ENCODE data around the gene IGFALS.

DNA sequence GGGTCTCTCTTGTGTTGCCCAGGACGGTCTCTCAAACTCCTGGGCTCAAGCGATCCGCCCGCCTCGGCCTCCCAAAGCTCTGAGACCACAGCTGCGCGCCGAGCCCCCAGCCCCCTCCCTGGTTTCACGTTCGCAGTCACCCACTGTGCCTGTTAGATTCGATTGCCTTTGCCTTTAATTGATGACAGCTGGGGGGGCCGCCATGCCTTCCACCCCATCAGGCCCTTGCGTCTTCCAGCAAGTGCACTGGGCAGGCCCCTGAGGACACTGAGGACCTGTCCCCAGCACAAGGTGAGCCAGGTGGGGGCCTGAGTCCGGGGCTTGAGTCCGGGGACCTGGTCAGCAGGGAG, 3.3 kb downstream of the IGFALS start:
- TF ChIP-seq EZH2 (IDR thresholded peaks at IDR 0.05; ENCODE audit: borderline replicate concordance, insufficient read depth, low read length, poor library complexity, severe bottlenecking) (no peak), EP300 (conservative IDR thresholded peaks at IDR 0.05; ENCODE audit: poor library complexity, severe bottlenecking) (no peak), MXI1 (conservative IDR thresholded peaks at IDR 0.05; ENCODE audit: poor library complexity, severe bottlenecking) (no peak), RAD21 (conservative IDR thresholded peaks at IDR 0.05) (no peak), TAF1 (IDR thresholded peaks at IDR 0.05; ENCODE audit: low read depth) (no peak), POLR2AphosphoS5 (IDR thresholded peaks at IDR 0.05) (no peak)
- TF ChIP-seq, protein P1, sequence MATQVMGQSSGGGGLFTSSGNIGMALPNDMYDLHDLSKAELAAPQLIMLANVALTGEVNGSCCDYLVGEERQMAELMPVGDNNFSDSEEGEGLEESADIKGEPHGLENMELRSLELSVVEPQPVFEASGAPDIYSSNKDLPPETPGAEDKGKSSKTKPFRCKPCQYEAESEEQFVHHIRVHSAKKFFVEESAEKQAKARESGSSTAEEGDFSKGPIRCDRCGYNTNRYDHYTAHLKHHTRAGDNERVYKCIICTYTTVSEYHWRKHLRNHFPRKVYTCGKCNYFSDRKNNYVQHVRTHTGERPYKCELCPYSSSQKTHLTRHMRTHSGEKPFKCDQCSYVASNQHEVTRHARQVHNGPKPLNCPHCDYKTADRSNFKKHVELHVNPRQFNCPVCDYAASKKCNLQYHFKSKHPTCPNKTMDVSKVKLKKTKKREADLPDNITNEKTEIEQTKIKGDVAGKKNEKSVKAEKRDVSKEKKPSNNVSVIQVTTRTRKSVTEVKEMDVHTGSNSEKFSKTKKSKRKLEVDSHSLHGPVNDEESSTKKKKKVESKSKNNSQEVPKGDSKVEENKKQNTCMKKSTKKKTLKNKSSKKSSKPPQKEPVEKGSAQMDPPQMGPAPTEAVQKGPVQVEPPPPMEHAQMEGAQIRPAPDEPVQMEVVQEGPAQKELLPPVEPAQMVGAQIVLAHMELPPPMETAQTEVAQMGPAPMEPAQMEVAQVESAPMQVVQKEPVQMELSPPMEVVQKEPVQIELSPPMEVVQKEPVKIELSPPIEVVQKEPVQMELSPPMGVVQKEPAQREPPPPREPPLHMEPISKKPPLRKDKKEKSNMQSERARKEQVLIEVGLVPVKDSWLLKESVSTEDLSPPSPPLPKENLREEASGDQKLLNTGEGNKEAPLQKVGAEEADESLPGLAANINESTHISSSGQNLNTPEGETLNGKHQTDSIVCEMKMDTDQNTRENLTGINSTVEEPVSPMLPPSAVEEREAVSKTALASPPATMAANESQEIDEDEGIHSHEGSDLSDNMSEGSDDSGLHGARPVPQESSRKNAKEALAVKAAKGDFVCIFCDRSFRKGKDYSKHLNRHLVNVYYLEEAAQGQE (IDR thresholded peaks at IDR 0.05; ENCODE audit: borderline replicate concordance) = no peak
- TF ChIP-seq, protein P2, sequence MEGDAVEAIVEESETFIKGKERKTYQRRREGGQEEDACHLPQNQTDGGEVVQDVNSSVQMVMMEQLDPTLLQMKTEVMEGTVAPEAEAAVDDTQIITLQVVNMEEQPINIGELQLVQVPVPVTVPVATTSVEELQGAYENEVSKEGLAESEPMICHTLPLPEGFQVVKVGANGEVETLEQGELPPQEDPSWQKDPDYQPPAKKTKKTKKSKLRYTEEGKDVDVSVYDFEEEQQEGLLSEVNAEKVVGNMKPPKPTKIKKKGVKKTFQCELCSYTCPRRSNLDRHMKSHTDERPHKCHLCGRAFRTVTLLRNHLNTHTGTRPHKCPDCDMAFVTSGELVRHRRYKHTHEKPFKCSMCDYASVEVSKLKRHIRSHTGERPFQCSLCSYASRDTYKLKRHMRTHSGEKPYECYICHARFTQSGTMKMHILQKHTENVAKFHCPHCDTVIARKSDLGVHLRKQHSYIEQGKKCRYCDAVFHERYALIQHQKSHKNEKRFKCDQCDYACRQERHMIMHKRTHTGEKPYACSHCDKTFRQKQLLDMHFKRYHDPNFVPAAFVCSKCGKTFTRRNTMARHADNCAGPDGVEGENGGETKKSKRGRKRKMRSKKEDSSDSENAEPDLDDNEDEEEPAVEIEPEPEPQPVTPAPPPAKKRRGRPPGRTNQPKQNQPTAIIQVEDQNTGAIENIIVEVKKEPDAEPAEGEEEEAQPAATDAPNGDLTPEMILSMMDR (IDR thresholded peaks at IDR 0.05; ENCODE audit: poor library complexity, severe bottlenecking) = no peak

Data from neural cell (in vitro differentiated cells).